ENCODE data around the gene SEMA4B.

- TF ChIP-seq, protein P1, sequence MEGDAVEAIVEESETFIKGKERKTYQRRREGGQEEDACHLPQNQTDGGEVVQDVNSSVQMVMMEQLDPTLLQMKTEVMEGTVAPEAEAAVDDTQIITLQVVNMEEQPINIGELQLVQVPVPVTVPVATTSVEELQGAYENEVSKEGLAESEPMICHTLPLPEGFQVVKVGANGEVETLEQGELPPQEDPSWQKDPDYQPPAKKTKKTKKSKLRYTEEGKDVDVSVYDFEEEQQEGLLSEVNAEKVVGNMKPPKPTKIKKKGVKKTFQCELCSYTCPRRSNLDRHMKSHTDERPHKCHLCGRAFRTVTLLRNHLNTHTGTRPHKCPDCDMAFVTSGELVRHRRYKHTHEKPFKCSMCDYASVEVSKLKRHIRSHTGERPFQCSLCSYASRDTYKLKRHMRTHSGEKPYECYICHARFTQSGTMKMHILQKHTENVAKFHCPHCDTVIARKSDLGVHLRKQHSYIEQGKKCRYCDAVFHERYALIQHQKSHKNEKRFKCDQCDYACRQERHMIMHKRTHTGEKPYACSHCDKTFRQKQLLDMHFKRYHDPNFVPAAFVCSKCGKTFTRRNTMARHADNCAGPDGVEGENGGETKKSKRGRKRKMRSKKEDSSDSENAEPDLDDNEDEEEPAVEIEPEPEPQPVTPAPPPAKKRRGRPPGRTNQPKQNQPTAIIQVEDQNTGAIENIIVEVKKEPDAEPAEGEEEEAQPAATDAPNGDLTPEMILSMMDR (IDR thresholded peaks at IDR 0.05) = no peak
- TF ChIP-seq POLR2A (IDR thresholded peaks at IDR 0.05) = no peak
These were observed 12.1 kb downstream of the SEMA4B start for GRCh38 chr15:90213122-90213817.

Data from lower leg skin (tissue), 3 donors.